ENCODE measurements around the gene VNN1.
"Not testable (repeated sequence)": the region's sequence is repeated elsewhere in the genome, so short reads cannot be mapped to it uniquely, and the experiment has no call there.

The VNN1 gene

GRCh38 chr6:132669690-132670291, 44.1 kb downstream of the VNN1 start:
- no peak for DNase-seq (ENCODE audit: low read depth)

- DNase-seq (ENCODE audit: low read depth) = no peak
Observed at GRCh38 chr6:132666118-132666517, 47.7 kb downstream of the VNN1 start.

GRCh38 chr6:132664309-132665034, 49.4 kb downstream of the VNN1 start:
- no peak for DNase-seq (ENCODE audit: low read depth)

GRCh38 chr6:132663661-132664060, 50.2 kb downstream of the VNN1 start:
- DNase-seq (ENCODE audit: low read depth) = no peak

GRCh38 chr6:132661906-132662305, 51.9 kb downstream of the VNN1 start:
- DNase-seq (ENCODE audit: low read depth) = no peak

GRCh38 chr6:132659082-132659481, 54.8 kb downstream of the VNN1 start, which contains the start of gene TAAR1:
Gene TAAR1 (minus strand): TSS chr6:132659182. CDS start chr6:132646003, 13,179 bp downstream.
- DNase-seq (ENCODE audit: low read depth) = no peak

GRCh38 chr6:132651062-132651461, 62.8 kb downstream of the VNN1 start:
- DNase-seq (ENCODE audit: low read depth) = no peak

- DNase-seq (ENCODE audit: low read depth) = no peak
Observed at GRCh38 chr6:132650429-132650828, 63.4 kb downstream of the VNN1 start.

- DNase-seq (ENCODE audit: low read depth) = no peak
Observed at GRCh38 chr6:132648828-132649227, 65.0 kb downstream of the VNN1 start.

GRCh38 chr6:132648356-132648755, 65.5 kb downstream of the VNN1 start:
- no peak for DNase-seq (ENCODE audit: low read depth)

- no peak for DNase-seq (ENCODE audit: low read depth)
Observed at GRCh38 chr6:132643547-132643946, 70.3 kb downstream of the VNN1 start.

GRCh38 chr6:132637135-132637534, 76.7 kb downstream of the VNN1 start:
- DNase-seq (ENCODE audit: low read depth) = not testable (repeated sequence)

GRCh38 chr6:132635906-132636305, 77.9 kb downstream of the VNN1 start:
- DNase-seq (ENCODE audit: low read depth) = not testable (repeated sequence)

- DNase-seq (ENCODE audit: low read depth) = not testable (repeated sequence)
Observed at GRCh38 chr6:132635288-132635687, 78.6 kb downstream of the VNN1 start.

GRCh38 chr6:132634796-132635195, 79.1 kb downstream of the VNN1 start:
- DNase-seq (ENCODE audit: low read depth) = no peak

GRCh38 chr6:132633362-132633761, 80.5 kb downstream of the VNN1 start:
- no peak for DNase-seq (ENCODE audit: low read depth)

All from stimulated activated CD8-positive, alpha-beta memory T cell treated with anti-CD3 and anti-CD28 coated beads, Interleukin-12 subunit alpha, Interleukin-12 subunit beta, amount 100 ng/mL, for 4 hours (primary cell).